Fibroblast of skin of scalp (primary cell): ENCODE measurements around the gene ARMC9.
"Not testable (repeated sequence)": the region's sequence is repeated elsewhere in the genome, so short reads cannot be mapped to it uniquely, and the experiment has no call there.

Experiments
- DNase-seq: peaks from one replicate; pipeline ENCODE4 v3.0.0-alpha.2; 2013

Gene ARMC9

DNA sequence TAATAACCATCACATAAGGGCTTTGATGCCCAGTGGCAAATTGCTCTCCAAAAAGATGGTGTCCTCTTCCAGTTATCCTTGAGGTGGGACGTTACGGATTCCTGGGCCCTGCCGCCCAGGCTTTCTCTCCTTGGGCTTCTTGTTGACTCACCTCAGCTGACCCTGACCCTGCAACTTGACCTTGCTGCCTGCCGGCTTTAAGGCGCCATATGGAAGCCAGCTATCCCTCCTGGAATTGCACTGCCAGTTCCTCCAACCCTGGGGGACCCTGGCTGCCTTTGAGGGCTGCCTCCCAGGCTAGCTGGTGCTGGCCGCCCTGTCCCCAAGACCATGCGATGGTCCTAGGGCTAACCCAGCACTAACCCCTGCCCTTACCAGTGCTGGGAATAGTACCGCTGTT is 168.7 kb downstream of the ARMC9 start:
- no peak for DNase-seq

GRCh38 chr2:231369580-231370428 is 171.4 kb downstream of the ARMC9 start:
- DNase-seq = no peak

GRCh38 chr2:231370429-231370748 is 172.0 kb downstream of the ARMC9 start:
- no peak for DNase-seq

GRCh38 chr2:231370749-231371429 is 172.5 kb downstream of the ARMC9 start:
- DNase-seq = no peak

GRCh38 chr2:231371430-231372054 is 173.1 kb downstream of the ARMC9 start:
- no peak for DNase-seq

GRCh38 chr2:231372326-231372725 is 173.9 kb downstream of the ARMC9 start:
- DNase-seq = no peak

- DNase-seq = no peak
Measured at GRCh38 chr2:231373184-231373583, 174.8 kb downstream of the ARMC9 start.

DNA sequence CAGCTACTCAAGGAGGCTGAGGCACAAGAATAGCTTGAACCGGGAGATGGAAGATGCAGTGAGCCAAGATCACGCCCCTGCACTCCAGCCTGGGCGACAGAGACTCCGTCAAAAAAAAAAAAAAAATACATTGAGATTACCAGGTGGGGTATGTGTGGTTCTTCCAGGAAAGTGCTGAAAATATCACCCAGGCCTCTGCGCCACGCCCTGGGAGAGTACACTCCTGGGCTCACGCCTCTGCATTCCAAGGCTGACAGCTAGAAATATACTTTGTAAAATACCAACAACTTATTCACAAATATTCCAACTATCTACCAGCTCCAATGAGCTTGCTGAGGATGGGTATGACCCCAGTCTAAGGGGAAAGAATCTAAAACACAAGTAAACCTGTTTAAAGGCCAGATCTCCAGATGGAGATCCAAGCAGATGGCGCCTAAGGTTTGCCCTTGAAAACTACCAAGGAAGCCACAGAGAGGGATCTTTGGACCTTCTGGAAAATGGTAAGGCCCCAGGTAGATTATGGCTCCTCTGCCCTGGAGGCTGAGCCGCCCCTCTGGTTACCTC is 175.4 kb downstream of the ARMC9 start:
- no peak for DNase-seq

GRCh38 chr2:231374771-231375170 is 176.3 kb downstream of the ARMC9 start:
- no peak for DNase-seq

GRCh38 chr2:231375994-231376615 is 177.7 kb downstream of the ARMC9 start:
- DNase-seq = not testable (repeated sequence)

GRCh38 chr2:231376857-231377256 is 178.4 kb downstream of the ARMC9 start:
- no peak for DNase-seq

- DNase-seq = no peak
Measured at GRCh38 chr2:231378026-231378722, 179.7 kb downstream of the ARMC9 start.

DNA sequence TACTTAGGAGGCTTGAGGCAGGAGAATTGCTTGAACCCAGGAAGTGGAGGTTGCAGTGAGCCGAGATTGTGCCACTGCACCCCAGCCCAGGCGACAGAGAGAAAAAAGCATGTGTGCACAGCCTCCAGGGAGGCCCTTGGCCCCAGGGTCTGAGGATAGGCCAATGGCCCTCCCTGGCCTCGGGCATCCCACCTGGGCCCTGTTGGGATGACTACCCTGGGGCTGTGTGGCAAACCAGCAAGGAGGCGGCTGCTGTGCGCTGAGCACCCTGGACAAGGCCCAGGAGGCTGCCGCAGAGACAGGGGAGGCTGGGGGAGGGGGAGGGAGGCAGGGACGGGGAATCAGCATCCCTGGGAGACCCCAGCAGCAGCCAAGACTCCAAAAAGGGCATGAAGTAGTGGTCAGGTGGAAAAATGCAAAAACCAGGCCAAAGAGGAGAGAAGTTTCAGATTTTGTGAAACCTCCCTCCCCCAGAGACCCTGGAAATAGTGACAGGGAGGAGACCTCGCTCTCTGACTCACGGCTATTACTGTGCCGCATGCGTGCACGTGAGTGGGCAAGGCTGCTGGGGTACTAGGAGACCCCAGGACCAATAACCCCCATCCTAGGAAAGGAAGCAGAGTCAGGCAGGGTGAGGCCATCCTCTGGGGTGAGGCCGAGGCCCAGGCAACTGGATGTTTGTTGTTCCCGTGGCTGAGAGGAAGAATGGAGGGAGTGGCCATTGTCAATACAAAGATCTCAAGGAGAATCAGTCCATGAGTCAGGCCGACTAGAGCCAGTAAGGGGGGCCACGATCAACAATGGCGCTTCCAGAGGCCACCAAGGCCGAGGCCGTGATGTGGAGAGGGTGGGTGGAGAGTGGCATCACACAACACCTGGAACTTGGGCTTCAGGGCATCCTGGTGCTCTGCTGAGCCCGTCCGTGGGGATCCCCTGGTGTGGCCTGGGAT is 181.1 kb downstream of the ARMC9 start:
- no peak for DNase-seq

GRCh38 chr2:231380307-231380706 is 181.9 kb downstream of the ARMC9 start:
- DNase-seq = no peak

DNA sequence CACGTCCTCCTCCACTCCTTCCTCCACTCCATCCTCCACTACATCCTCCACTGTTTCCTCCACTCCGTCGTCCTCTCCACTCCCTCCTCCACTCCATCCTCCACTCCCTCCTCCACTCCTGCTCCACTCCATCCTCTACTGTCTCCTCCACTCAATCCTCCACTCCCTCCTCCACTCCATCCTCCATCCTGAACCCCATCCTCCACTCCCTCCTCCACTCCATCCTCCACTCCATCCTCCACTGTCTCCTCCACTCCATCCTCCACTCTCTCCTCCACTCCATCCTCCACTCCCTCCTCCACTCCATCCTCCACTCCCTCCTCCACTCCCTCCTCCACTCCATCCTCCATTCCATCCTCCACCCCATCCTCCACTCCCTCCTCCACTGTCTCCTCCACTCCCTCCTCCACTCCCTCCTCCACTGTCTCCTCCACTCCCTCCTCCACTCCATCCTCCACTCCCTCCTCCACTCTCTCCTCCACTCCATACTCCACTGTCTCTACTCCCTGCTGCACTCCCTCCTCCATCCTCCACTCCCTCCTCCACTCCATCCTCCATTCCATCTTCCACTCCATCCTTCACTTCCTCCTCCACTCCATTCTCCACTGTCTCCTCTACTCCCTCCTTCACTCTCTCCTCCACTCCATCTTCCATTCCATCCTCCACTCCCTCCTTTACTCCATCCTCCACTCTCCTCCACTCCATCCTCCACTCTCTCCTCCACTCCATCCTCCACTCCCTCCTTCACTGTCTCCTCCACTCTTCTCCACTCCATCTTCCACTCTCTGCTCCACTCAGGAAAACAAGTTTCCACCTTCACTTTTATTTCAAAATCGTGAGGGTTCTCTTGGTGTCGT is 182.8 kb downstream of the ARMC9 start:
- DNase-seq = no peak

DNA sequence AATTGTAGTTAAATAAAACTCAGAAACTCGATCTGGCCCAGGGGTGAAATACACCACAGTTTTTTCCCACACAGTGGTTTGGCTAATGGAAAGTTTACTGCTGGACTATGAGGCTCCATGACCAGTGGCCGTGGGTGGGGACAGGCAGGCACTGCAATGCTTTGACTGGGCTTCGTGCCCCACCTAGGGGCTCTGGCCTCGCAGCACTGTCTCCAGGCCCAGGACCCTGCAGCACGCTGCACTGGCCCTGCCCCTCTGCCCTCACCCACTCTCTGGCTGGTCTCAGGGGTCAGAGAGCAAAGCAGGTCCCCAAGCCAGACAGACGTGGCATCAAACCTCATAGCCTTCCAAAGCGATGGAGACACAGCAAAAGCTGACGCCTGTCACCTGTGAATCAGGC is 183.7 kb downstream of the ARMC9 start:
- DNase-seq = no peak

- no peak for DNase-seq
Measured at GRCh38 chr2:231383416-231384108, 185.1 kb downstream of the ARMC9 start.

GRCh38 chr2:231384109-231384435 is 185.6 kb downstream of the ARMC9 start:
- DNase-seq = no peak

- no peak for DNase-seq
Measured at GRCh38 chr2:231384970-231385369, 186.5 kb downstream of the ARMC9 start.

GRCh38 chr2:231385429-231385828 is 187.0 kb downstream of the ARMC9 start:
- DNase-seq = no peak
